HG03378 (cell line): Measurements from ENCODE around the gene TGFBR3L.
"Not testable (repeated sequence)": the region's sequence is repeated elsewhere in the genome, so short reads cannot be mapped to it uniquely, and the experiment has no call there.

ENCODE experiments used
- ATAC-seq: cut with Tn5 transposase; IDR thresholded peaks from one replicate; pipeline ENCODE4 v1.9.1; 2021; ENCODE audit warnings: mild to moderate bottlenecking, moderate library complexity; ENCODE audit not compliant: unreplicated experiment

The TGFBR3L gene

GRCh38 chr19:7916103-7916954 lies 1.7 kb downstream of the TGFBR3L start:
- no peak for ATAC-seq

GRCh38 chr19:7916955-7917266 lies 2.3 kb downstream of the TGFBR3L start:
- ATAC-seq = no peak

- ATAC-seq = no peak
Measured at GRCh38 chr19:7917267-7918061, 2.8 kb downstream of the TGFBR3L start.

- not testable (repeated sequence) for ATAC-seq
Measured at GRCh38 chr19:7918062-7918614, 3.5 kb downstream of the TGFBR3L start.

- ATAC-seq = no peak
Measured at GRCh38 chr19:7918615-7919421, 4.2 kb downstream of the TGFBR3L start.

- peak; percentile 44 for ATAC-seq
Measured at GRCh38 chr19:7919610-7920518, 5.2 kb downstream of the TGFBR3L start, which contains the start of gene SNAPC2. Gene SNAPC2 (plus strand): TSS chr19:7920338. CDS start chr19:7920367, 29 bp downstream.

- ATAC-seq = peak; percentile 26
Measured at GRCh38 chr19:7920519-7921301, 6.1 kb downstream of the TGFBR3L start.

- no peak for ATAC-seq
Measured at GRCh38 chr19:7921302-7921966, 6.8 kb downstream of the TGFBR3L start.

GRCh38 chr19:7921967-7922835 lies 7.6 kb downstream of the TGFBR3L start:
- no peak for ATAC-seq

- no peak for ATAC-seq
Measured at GRCh38 chr19:7922836-7923195, 8.2 kb downstream of the TGFBR3L start.

- ATAC-seq = no peak
Measured at GRCh38 chr19:7923295-7924191, 8.9 kb downstream of the TGFBR3L start.

GRCh38 chr19:7924241-7924640 lies 9.6 kb downstream of the TGFBR3L start:
- no peak for ATAC-seq

GRCh38 chr19:7924651-7925170 lies 10.1 kb downstream of the TGFBR3L start:
- no peak for ATAC-seq

GRCh38 chr19:7925171-7925851 lies 10.7 kb downstream of the TGFBR3L start:
- no peak for ATAC-seq

GRCh38 chr19:7926021-7926726 lies 11.5 kb downstream of the TGFBR3L start, which contains the start of gene CTXN1:
Gene CTXN1 (minus strand): TSS chr19:7926135. CDS start chr19:7925538, 597 bp downstream.
- no peak for ATAC-seq
